ENCODE results near the gene PGM2L1. TPM values are rescaled to one million over a fixed set of nuclear protein-coding genes. Genes with fewer than 3 reads are reported as not detected.
"Not testable (repeated sequence)": the region's sequence is repeated elsewhere in the genome, so short reads cannot be mapped to it uniquely, and the experiment has no call there.

The PGM2L1 gene
- total RNA-seq, 2 experiments from 2014 or later, result 8.7 to 9.3 TPM

DNA sequence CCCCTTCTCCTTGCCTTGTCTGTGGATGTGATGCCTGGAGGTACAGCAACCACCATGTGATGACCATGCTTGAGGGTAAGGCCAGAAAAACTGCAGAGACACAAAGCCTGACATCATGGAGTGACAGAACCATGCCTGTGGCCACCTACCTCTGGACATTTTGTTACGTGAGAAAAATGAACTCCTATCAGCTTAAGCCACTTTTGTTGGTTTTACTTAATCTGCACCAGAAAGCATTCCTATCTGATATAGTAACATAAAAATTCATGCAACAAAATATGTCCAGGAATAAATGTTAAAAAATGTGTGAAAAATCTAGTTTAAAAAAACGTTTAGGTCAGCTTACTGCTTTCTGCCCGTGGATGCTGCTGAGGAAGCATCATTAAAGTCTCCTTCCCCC, 44.2 kb downstream of the PGM2L1 start:
- Mint-ChIP-seq H3K36me3 (ENCODE audit: low read depth) (peaks cover 11% of the 10 kb centered on the region), H3K9me3 (no peaks in the 10 kb centered on the region), H3K4me3 (no peak overlapping the region), H3K4me1 (peaks cover 4% of the 10 kb centered on the region), H3K27me3 (no peaks in the 10 kb centered on the region), H3K27ac (no peak overlapping the region)
- ChIA-PET POLR2A (no interaction called here), CTCF (no interaction called here)
- DNase-seq, result no peak

GRCh38 chr11:74347381-74347780, 50.9 kb downstream of the PGM2L1 start:
- no peak for DNase-seq
- CTCF ChIA-PET, result no interaction called here
- peaks cover 14% of the 10 kb centered on the region for H3K36me3 Mint-ChIP-seq (ENCODE audit: low read depth)

DNA sequence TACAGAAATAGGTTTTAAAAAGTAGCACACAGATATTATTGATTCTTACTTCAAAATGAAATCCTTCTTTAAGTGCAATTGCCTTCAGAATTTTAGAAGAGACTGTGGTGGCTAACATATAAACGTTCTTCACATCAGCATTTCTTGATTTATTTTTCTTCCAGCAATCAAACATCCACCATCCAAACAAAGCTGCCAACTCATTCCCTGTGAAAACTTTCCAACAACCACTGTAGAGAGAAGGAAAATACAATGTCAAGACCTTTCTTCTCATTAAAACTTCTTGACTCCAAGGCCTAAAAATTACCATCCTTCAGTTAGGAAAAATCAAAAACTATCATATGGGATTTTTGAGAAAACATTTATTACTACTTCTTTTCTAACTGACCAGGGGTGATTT, 52.8 kb downstream of the PGM2L1 start:
- POLR2A ChIA-PET, result no interaction called here
- H3K4me1 Mint-ChIP-seq, result peaks cover 2% of the 10 kb centered on the region
- no peaks in the 10 kb centered on the region for H3K9me3 Mint-ChIP-seq
- DNase-seq, result no peak
- CTCF ChIA-PET, result no interaction called here
- H3K27ac Mint-ChIP-seq, result no peak overlapping the region
- H3K36me3 Mint-ChIP-seq (ENCODE audit: low read depth), result peaks cover 26% of the 10 kb centered on the region
- H3K4me3 Mint-ChIP-seq, result no peak overlapping the region
- no peaks in the 10 kb centered on the region for H3K27me3 Mint-ChIP-seq

More at GRCh38 chr11:74347381-74347780, 50.9 kb downstream of the PGM2L1 start:
- no peaks in the 10 kb centered on the region for H3K4me1 Mint-ChIP-seq
- H3K27me3 Mint-ChIP-seq, result no peaks in the 10 kb centered on the region
- H3K9me3 Mint-ChIP-seq, result no peaks in the 10 kb centered on the region
- POLR2A ChIA-PET, result no interaction called here
- no peak overlapping the region for H3K27ac Mint-ChIP-seq
- no peak overlapping the region for H3K4me3 Mint-ChIP-seq

- no peaks in the 10 kb centered on the region for H3K27me3 Mint-ChIP-seq
- ChIA-PET CTCF (interaction anchor here (0.7 kb wide), 1 partner anchor 16 kb away, joined by 5 read pairs; no protein-coding TSS in a partner anchor), POLR2A (no interaction called here)
- no peak overlapping the region for H3K27ac Mint-ChIP-seq
- no peaks in the 10 kb centered on the region for H3K9me3 Mint-ChIP-seq
- H3K36me3 Mint-ChIP-seq (ENCODE audit: low read depth), result peaks cover 32% of the 10 kb centered on the region
- peaks cover 2% of the 10 kb centered on the region for H3K4me1 Mint-ChIP-seq
- no peak overlapping the region for H3K4me3 Mint-ChIP-seq
- DNase-seq, result no peak
Measured at GRCh38 chr11:74341921-74342320, 56.3 kb downstream of the PGM2L1 start.

DNA sequence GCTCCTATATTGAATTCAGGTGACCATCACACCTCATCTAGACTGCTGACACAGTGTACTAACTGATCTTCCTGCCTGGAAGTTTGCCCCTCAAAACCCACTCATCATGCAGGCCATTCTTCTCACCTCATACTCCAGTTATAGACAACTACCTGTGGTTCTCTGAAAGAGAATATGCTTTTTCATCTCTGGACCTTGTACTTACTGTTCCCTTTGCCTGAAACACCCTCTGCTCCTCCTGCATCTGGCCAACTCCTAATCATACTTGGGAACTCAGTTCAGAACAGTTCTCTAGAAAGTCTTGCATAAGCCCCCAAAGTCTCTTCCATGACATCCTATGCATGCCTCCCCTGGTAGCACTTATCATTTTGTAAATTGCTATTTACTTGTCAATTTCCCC, 58.6 kb downstream of the PGM2L1 start:
- CTCF ChIA-PET, result no interaction called here

DNA sequence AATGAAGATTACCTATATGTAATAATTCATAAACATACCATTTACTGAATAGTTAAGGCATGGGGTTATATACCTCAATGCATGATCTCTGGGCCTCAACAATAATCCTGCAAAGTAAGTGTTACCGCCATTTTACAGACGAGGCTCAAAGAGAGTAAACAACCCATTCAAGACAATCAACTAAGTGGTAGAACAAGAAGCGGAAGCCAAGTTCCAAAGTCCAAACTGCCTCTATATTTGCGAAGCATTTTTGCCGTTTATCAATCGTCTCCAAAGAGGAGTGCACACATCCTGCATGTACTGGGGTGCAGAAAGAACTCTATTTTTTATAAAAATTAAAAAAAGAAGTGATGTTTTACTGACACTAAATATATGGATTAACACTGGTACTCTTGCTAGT, 59.3 kb downstream of the PGM2L1 start:
- peaks cover 26% of the 10 kb centered on the region for H3K36me3 Mint-ChIP-seq (ENCODE audit: low read depth)
- CTCF ChIA-PET, result no interaction called here

More for the DNA sequence above, 58.6 kb downstream of the PGM2L1 start:
- Mint-ChIP-seq H3K27ac (no peak overlapping the region), H3K9me3 (no peaks in the 10 kb centered on the region), H3K4me3 (no peak overlapping the region), H3K4me1 (peaks cover 2% of the 10 kb centered on the region), H3K36me3 (ENCODE audit: low read depth) (peaks cover 29% of the 10 kb centered on the region), H3K27me3 (no peaks in the 10 kb centered on the region)
- POLR2A ChIA-PET, result no interaction called here
- DNase-seq, result no peak

GRCh38 chr11:74333193-74333592, 65.0 kb downstream of the PGM2L1 start:
- no peaks in the 10 kb centered on the region for H3K9me3 Mint-ChIP-seq
- ChIA-PET CTCF (interaction anchor here (0.6 to 1.3 kb wide), 2 partner anchors 12 to 14 kb away, joined by 3 read pairs; no protein-coding TSS in a partner anchor), POLR2A (no interaction called here)
- peaks cover 8% of the 10 kb centered on the region for H3K36me3 Mint-ChIP-seq (ENCODE audit: low read depth)
- no peak overlapping the region for H3K27ac Mint-ChIP-seq
- no peak for DNase-seq
- H3K27me3 Mint-ChIP-seq, result no peaks in the 10 kb centered on the region
- no peak overlapping the region for H3K4me3 Mint-ChIP-seq
- no peaks in the 10 kb centered on the region for H3K4me1 Mint-ChIP-seq

More for the DNA sequence above, 59.3 kb downstream of the PGM2L1 start:
- no peak overlapping the region for H3K4me3 Mint-ChIP-seq
- no peak for DNase-seq
- H3K27me3 Mint-ChIP-seq, result no peaks in the 10 kb centered on the region
- no peaks in the 10 kb centered on the region for H3K9me3 Mint-ChIP-seq
- POLR2A ChIA-PET, result no interaction called here
- H3K4me1 Mint-ChIP-seq, result peaks cover 2% of the 10 kb centered on the region
- H3K27ac Mint-ChIP-seq, result no peak overlapping the region

DNA sequence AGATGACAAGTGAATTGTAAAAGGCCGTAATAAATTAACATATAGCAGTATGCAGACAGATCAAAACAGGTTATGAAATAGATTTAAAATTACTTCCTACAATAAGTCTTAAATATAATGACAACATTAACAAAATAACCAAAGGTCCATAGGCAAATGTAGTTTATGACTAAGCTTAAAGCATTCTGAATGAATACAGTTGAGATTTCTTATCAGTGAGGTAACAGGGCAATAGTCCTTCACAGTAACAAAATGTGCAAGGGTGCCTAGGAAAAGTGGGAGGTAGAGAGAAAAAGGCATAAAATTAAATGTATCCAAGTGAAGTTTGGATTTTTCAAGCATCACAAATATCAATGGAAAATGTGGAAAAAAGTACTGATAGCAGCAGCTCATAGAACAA, 65.9 kb downstream of the PGM2L1 start:
- Mint-ChIP-seq H3K4me3 (no peak overlapping the region), H3K4me1 (no peaks in the 10 kb centered on the region), H3K9me3 (no peaks in the 10 kb centered on the region), H3K36me3 (ENCODE audit: low read depth) (peaks cover 3% of the 10 kb centered on the region), H3K27me3 (no peaks in the 10 kb centered on the region), H3K27ac (no peak overlapping the region)
- ChIA-PET CTCF (interaction anchor here (1.3 kb wide), 1 partner anchor 13 kb away, joined by 3 read pairs; no protein-coding TSS in a partner anchor), POLR2A (no interaction called here)
- DNase-seq, result no peak

DNA sequence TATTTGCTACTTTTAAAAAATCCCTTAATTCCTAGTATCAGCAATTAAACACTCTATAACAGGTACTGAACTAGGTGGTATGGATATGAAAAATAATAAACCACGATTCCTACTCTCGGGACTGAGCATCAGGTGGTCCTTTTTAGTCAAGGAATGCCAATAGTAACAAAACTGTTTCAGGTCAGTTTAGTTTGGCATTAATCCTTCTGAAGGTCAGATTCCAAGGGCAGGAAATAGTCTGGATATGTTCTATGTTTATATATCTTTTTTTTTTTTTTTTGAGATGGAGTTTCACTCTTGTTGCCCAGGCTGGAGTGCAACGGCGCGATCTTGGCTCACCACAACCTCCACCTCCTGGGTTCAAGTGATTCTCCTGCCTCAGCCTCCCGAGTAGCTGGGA, 67.2 kb downstream of the PGM2L1 start:
- H3K9me3 Mint-ChIP-seq; H3K36me3 Mint-ChIP-seq (ENCODE audit: low read depth); POLR2A ChIA-PET; H3K27ac Mint-ChIP-seq; H3K27me3 Mint-ChIP-seq; DNase-seq; CTCF ChIA-PET; H3K4me3 Mint-ChIP-seq; H3K4me1 Mint-ChIP-seq: not testable (repeated sequence)

- Mint-ChIP-seq H3K9me3 (no peaks in the 10 kb centered on the region), H3K27me3 (no peaks in the 10 kb centered on the region), H3K4me3 (no peak overlapping the region), H3K36me3 (ENCODE audit: low read depth) (no peaks in the 10 kb centered on the region), H3K27ac (no peak overlapping the region), H3K4me1 (no peaks in the 10 kb centered on the region)
- ChIA-PET POLR2A (interaction anchor here (1.0 kb wide), 1 partner anchor 348 kb away, joined by 3 read pairs; the partner anchor contains the start of gene UCP2), CTCF (interaction anchor here (1.2 kb wide), 1 partner anchor 9 kb away, joined by 3 read pairs; no protein-coding TSS in a partner anchor)
- no peak for DNase-seq
Measured at GRCh38 chr11:74330075-74330858, 68.0 kb downstream of the PGM2L1 start.

GRCh38 chr11:74327076-74327475, 71.2 kb downstream of the PGM2L1 start:
- DNase-seq, result no peak
- no peaks in the 10 kb centered on the region for H3K36me3 Mint-ChIP-seq (ENCODE audit: low read depth)
- H3K9me3 Mint-ChIP-seq, result no peaks in the 10 kb centered on the region
- no peaks in the 10 kb centered on the region for H3K4me1 Mint-ChIP-seq
- peaks cover 6% of the 10 kb centered on the region for H3K27me3 Mint-ChIP-seq
- ChIA-PET CTCF (no interaction called here), POLR2A (no interaction called here)
- H3K27ac Mint-ChIP-seq, result no peak overlapping the region
- no peak overlapping the region for H3K4me3 Mint-ChIP-seq

- no peak for DNase-seq
- ChIA-PET POLR2A (no interaction called here), CTCF (interaction anchor here (1.3 kb wide), 1 partner anchor 72 kb away, joined by 3 read pairs; no protein-coding TSS in a partner anchor)
- no peak overlapping the region for H3K4me3 Mint-ChIP-seq
- H3K4me1 Mint-ChIP-seq, result no peaks in the 10 kb centered on the region
- no peaks in the 10 kb centered on the region for H3K9me3 Mint-ChIP-seq
- H3K36me3 Mint-ChIP-seq (ENCODE audit: low read depth), result no peaks in the 10 kb centered on the region
- peaks cover 6% of the 10 kb centered on the region for H3K27me3 Mint-ChIP-seq
- H3K27ac Mint-ChIP-seq, result no peak overlapping the region
Measured at GRCh38 chr11:74326665-74327064, 71.6 kb downstream of the PGM2L1 start.

- CTCF ChIA-PET, result interaction anchor here (0.6 to 1.3 kb wide), 2 partner anchors 16 to 71 kb away, joined by 3 to 5 read pairs; no protein-coding TSS in a partner anchor
- Mint-ChIP-seq H3K4me3 (no peak overlapping the region), H3K27me3 (peaks cover 6% of the 10 kb centered on the region), H3K36me3 (ENCODE audit: low read depth) (no peaks in the 10 kb centered on the region), H3K27ac (no peak overlapping the region), H3K9me3 (no peaks in the 10 kb centered on the region), H3K4me1 (no peaks in the 10 kb centered on the region)
- POLR2A ChIA-PET, result no interaction called here
- DNase-seq, result no peak
Measured at GRCh38 chr11:74325649-74326645, 72.3 kb downstream of the PGM2L1 start.

Data from activated CD4-positive, alpha-beta memory T cell treated with anti-CD3 and anti-CD28 coated beads, Interleukin-2, amount 10 ng/mL, durations not matched to agents 7 days and 5 days (primary cell).